ENCODE measurements around the gene SH3RF2.
A peak's percentile ranks its signal among the peaks of the same experiment; 100 is the strongest.

The SH3RF2 gene

GRCh38 chr5:146001544-146002190, 65.3 kb downstream of the SH3RF2 start:
- ChIA-PET POLR2A (interaction anchor here (0.6 kb wide), 1 partner anchor 57 kb away, joined by 4 read pairs; no protein-coding TSS in a partner anchor), CTCF (interaction anchor here (1.2 kb wide), 1 partner anchor 23 kb away, joined by 3 read pairs; no protein-coding TSS in a partner anchor)
- no peaks in the 10 kb centered on the region for H3K4me1 ChIP-seq (ENCODE audit: control extremely low read depth in 1 of 4, control insufficient read depth in 4 of 4, insufficient read depth in 4 of 4, low read length in 3 of 4)
- no peak for DNase-seq
- no peaks in the 10 kb centered on the region for H3K9me3 ChIP-seq (ENCODE audit: control extremely low read depth in 1 of 5, control insufficient read depth in 4 of 5, insufficient read depth in 2 of 5, low read depth in 1 of 5, low read length in 4 of 5)
- H3K27ac ChIP-seq (ENCODE audit: insufficient read depth in 1 of 2, low read depth in 1 of 2, low read length in 2 of 2, poor library complexity in 1 of 2, severe bottlenecking in 2 of 2) = no peak overlapping the region
- H3K4me3 ChIP-seq (ENCODE audit: control insufficient read depth in 1 of 7, extremely low read depth in 1 of 7, insufficient read depth in 4 of 7, low read depth in 2 of 7, low read length in 6 of 7) = no peak overlapping the region
- no peaks in the 10 kb centered on the region for H3K36me3 ChIP-seq (ENCODE audit: control insufficient read depth in 4 of 4, insufficient read depth in 4 of 4, low read length in 3 of 4)
- WGBS (ENCODE audit: insufficient coverage) = 100% methylated on average over 4 of the region's 5 CpGs
- no peaks in the 10 kb centered on the region for H3K27me3 ChIP-seq (replicated peaks in 2 of 5; ENCODE audit: control insufficient read depth in 4 of 5, insufficient read depth in 5 of 5, low read length in 4 of 5)

GRCh38 chr5:146002491-146002890, 66.1 kb downstream of the SH3RF2 start:
- H3K4me3 ChIP-seq (ENCODE audit: control insufficient read depth in 1 of 7, extremely low read depth in 1 of 7, insufficient read depth in 4 of 7, low read depth in 2 of 7, low read length in 6 of 7) = no peak overlapping the region
- H3K27ac ChIP-seq (ENCODE audit: insufficient read depth in 1 of 2, low read depth in 1 of 2, low read length in 2 of 2, poor library complexity in 1 of 2, severe bottlenecking in 2 of 2) = no peak overlapping the region
- 96% methylated on average over 7 of the region's 7 CpGs for WGBS (ENCODE audit: insufficient coverage)
- H3K27me3 ChIP-seq (replicated peaks in 2 of 5; ENCODE audit: control insufficient read depth in 4 of 5, insufficient read depth in 5 of 5, low read length in 4 of 5) = no peaks in the 10 kb centered on the region
- H3K9me3 ChIP-seq (ENCODE audit: control extremely low read depth in 1 of 5, control insufficient read depth in 4 of 5, insufficient read depth in 2 of 5, low read depth in 1 of 5, low read length in 4 of 5) = no peaks in the 10 kb centered on the region
- ChIA-PET POLR2A (no interaction called here), CTCF (interaction anchor here (0.6 kb wide), 1 partner anchor 15 kb away, joined by 3 read pairs; no protein-coding TSS in a partner anchor)
- DNase-seq = no peak
- H3K4me1 ChIP-seq (ENCODE audit: control extremely low read depth in 1 of 4, control insufficient read depth in 4 of 4, insufficient read depth in 4 of 4, low read length in 3 of 4) = no peaks in the 10 kb centered on the region
- no peaks in the 10 kb centered on the region for H3K36me3 ChIP-seq (ENCODE audit: control insufficient read depth in 4 of 4, insufficient read depth in 4 of 4, low read length in 3 of 4)

- Histone ChIP-seq H3K9me3 (ENCODE audit: control extremely low read depth in 1 of 5, control insufficient read depth in 4 of 5, insufficient read depth in 2 of 5, low read depth in 1 of 5, low read length in 4 of 5) (no peaks in the 10 kb centered on the region), H3K27ac (ENCODE audit: insufficient read depth in 1 of 2, low read depth in 1 of 2, low read length in 2 of 2, poor library complexity in 1 of 2, severe bottlenecking in 2 of 2) (no peak overlapping the region), H3K36me3 (ENCODE audit: control insufficient read depth in 4 of 4, insufficient read depth in 4 of 4, low read length in 3 of 4) (no peaks in the 10 kb centered on the region), H3K4me1 (ENCODE audit: control extremely low read depth in 1 of 4, control insufficient read depth in 4 of 4, insufficient read depth in 4 of 4, low read length in 3 of 4) (no peaks in the 10 kb centered on the region), H3K27me3 (replicated peaks in 2 of 5; ENCODE audit: control insufficient read depth in 4 of 5, insufficient read depth in 5 of 5, low read length in 4 of 5) (no peaks in the 10 kb centered on the region), H3K4me3 (ENCODE audit: control insufficient read depth in 1 of 7, extremely low read depth in 1 of 7, insufficient read depth in 4 of 7, low read depth in 2 of 7, low read length in 6 of 7) (no peak overlapping the region)
- CTCF ChIA-PET = no interaction called here
- POLR2A ChIA-PET = no interaction called here
- no peak for DNase-seq
- WGBS (ENCODE audit: insufficient coverage) = 85% methylated on average over 3 of the region's 4 CpGs
Measured at GRCh38 chr5:146003852-146004251, 67.5 kb downstream of the SH3RF2 start.

- WGBS (ENCODE audit: insufficient coverage) = 100% methylated on average over 1 of the region's 1 CpG
- Histone ChIP-seq H3K9me3 (ENCODE audit: control extremely low read depth in 1 of 5, control insufficient read depth in 4 of 5, insufficient read depth in 2 of 5, low read depth in 1 of 5, low read length in 4 of 5) (no peaks in the 10 kb centered on the region), H3K27ac (ENCODE audit: insufficient read depth in 1 of 2, low read depth in 1 of 2, low read length in 2 of 2, poor library complexity in 1 of 2, severe bottlenecking in 2 of 2) (no peak overlapping the region), H3K27me3 (replicated peaks in 2 of 5; ENCODE audit: control insufficient read depth in 4 of 5, insufficient read depth in 5 of 5, low read length in 4 of 5) (no peaks in the 10 kb centered on the region), H3K4me3 (ENCODE audit: control insufficient read depth in 1 of 7, extremely low read depth in 1 of 7, insufficient read depth in 4 of 7, low read depth in 2 of 7, low read length in 6 of 7) (no peak overlapping the region), H3K36me3 (ENCODE audit: control insufficient read depth in 4 of 4, insufficient read depth in 4 of 4, low read length in 3 of 4) (no peaks in the 10 kb centered on the region), H3K4me1 (ENCODE audit: control extremely low read depth in 1 of 4, control insufficient read depth in 4 of 4, insufficient read depth in 4 of 4, low read length in 3 of 4) (no peaks in the 10 kb centered on the region)
- CTCF ChIA-PET = no interaction called here
- POLR2A ChIA-PET = interaction anchor here (0.6 kb wide), 1 partner anchor 68 kb away, joined by 3 read pairs; no protein-coding TSS in a partner anchor
- no peak for DNase-seq
Measured at GRCh38 chr5:146005264-146005663, 68.9 kb downstream of the SH3RF2 start.

- no peaks in the 10 kb centered on the region for H3K36me3 ChIP-seq (ENCODE audit: control insufficient read depth in 4 of 4, insufficient read depth in 4 of 4, low read length in 3 of 4)
- H3K9me3 ChIP-seq (ENCODE audit: control extremely low read depth in 1 of 5, control insufficient read depth in 4 of 5, insufficient read depth in 2 of 5, low read depth in 1 of 5, low read length in 4 of 5) = no peaks in the 10 kb centered on the region
- H3K27ac ChIP-seq (ENCODE audit: insufficient read depth in 1 of 2, low read depth in 1 of 2, low read length in 2 of 2, poor library complexity in 1 of 2, severe bottlenecking in 2 of 2) = no peak overlapping the region
- H3K27me3 ChIP-seq (replicated peaks in 2 of 5; ENCODE audit: control insufficient read depth in 4 of 5, insufficient read depth in 5 of 5, low read length in 4 of 5) = no peaks in the 10 kb centered on the region
- CTCF ChIA-PET = no interaction called here
- no peak overlapping the region for H3K4me3 ChIP-seq (ENCODE audit: control insufficient read depth in 1 of 7, extremely low read depth in 1 of 7, insufficient read depth in 4 of 7, low read depth in 2 of 7, low read length in 6 of 7)
- POLR2A ChIA-PET = interaction anchor here (0.6 kb wide), 1 partner anchor 68 kb away, joined by 3 read pairs; no protein-coding TSS in a partner anchor
- no peaks in the 10 kb centered on the region for H3K4me1 ChIP-seq (ENCODE audit: control extremely low read depth in 1 of 4, control insufficient read depth in 4 of 4, insufficient read depth in 4 of 4, low read length in 3 of 4)
- DNase-seq = no peak
Measured at GRCh38 chr5:146005723-146006122, 69.3 kb downstream of the SH3RF2 start.

GRCh38 chr5:146006470-146007190, 70.3 kb downstream of the SH3RF2 start:
- ChIA-PET CTCF (no interaction called here), POLR2A (interaction anchor here (0.7 kb wide), 1 partner anchor 171 kb away, joined by 3 read pairs; the partner anchor contains the start of gene PRELID2)
- H3K36me3 ChIP-seq (ENCODE audit: control insufficient read depth in 4 of 4, insufficient read depth in 4 of 4, low read length in 3 of 4) = no peaks in the 10 kb centered on the region
- H3K4me1 ChIP-seq (ENCODE audit: control extremely low read depth in 1 of 4, control insufficient read depth in 4 of 4, insufficient read depth in 4 of 4, low read length in 3 of 4) = no peaks in the 10 kb centered on the region
- DNase-seq = peak in 2 of 3 donors; percentile 42 to 50
- H3K27me3 ChIP-seq (replicated peaks in 2 of 5; ENCODE audit: control insufficient read depth in 4 of 5, insufficient read depth in 5 of 5, low read length in 4 of 5) = no peaks in the 10 kb centered on the region
- no peaks in the 10 kb centered on the region for H3K9me3 ChIP-seq (ENCODE audit: control extremely low read depth in 1 of 5, control insufficient read depth in 4 of 5, insufficient read depth in 2 of 5, low read depth in 1 of 5, low read length in 4 of 5)
- no peak overlapping the region for H3K27ac ChIP-seq (ENCODE audit: insufficient read depth in 1 of 2, low read depth in 1 of 2, low read length in 2 of 2, poor library complexity in 1 of 2, severe bottlenecking in 2 of 2)
- WGBS (ENCODE audit: insufficient coverage) = 93% methylated on average over 6 of the region's 6 CpGs
- H3K4me3 ChIP-seq (ENCODE audit: control insufficient read depth in 1 of 7, extremely low read depth in 1 of 7, insufficient read depth in 4 of 7, low read depth in 2 of 7, low read length in 6 of 7) = no peak overlapping the region

GRCh38 chr5:146007270-146007669, 70.9 kb downstream of the SH3RF2 start:
- no peaks in the 10 kb centered on the region for H3K9me3 ChIP-seq (ENCODE audit: control extremely low read depth in 1 of 5, control insufficient read depth in 4 of 5, insufficient read depth in 2 of 5, low read depth in 1 of 5, low read length in 4 of 5)
- ChIA-PET POLR2A (interaction anchor here (0.7 kb wide), 1 partner anchor 172 kb away, joined by 3 read pairs; the partner anchor contains the start of gene PRELID2), CTCF (no interaction called here)
- H3K36me3 ChIP-seq (ENCODE audit: control insufficient read depth in 4 of 4, insufficient read depth in 4 of 4, low read length in 3 of 4) = no peaks in the 10 kb centered on the region
- no peaks in the 10 kb centered on the region for H3K4me1 ChIP-seq (ENCODE audit: control extremely low read depth in 1 of 4, control insufficient read depth in 4 of 4, insufficient read depth in 4 of 4, low read length in 3 of 4)
- no peak for DNase-seq
- WGBS (ENCODE audit: insufficient coverage) = 100% methylated on average over 3 of the region's 3 CpGs
- no peaks in the 10 kb centered on the region for H3K27me3 ChIP-seq (replicated peaks in 2 of 5; ENCODE audit: control insufficient read depth in 4 of 5, insufficient read depth in 5 of 5, low read length in 4 of 5)
- no peak overlapping the region for H3K4me3 ChIP-seq (ENCODE audit: control insufficient read depth in 1 of 7, extremely low read depth in 1 of 7, insufficient read depth in 4 of 7, low read depth in 2 of 7, low read length in 6 of 7)
- no peak overlapping the region for H3K27ac ChIP-seq (ENCODE audit: insufficient read depth in 1 of 2, low read depth in 1 of 2, low read length in 2 of 2, poor library complexity in 1 of 2, severe bottlenecking in 2 of 2)
